GM12872 (cell line): ENCODE data around the gene ZNF223.

ENCODE experiments used
- TF ChIP-seq, protein P1 (sequence below): IDR thresholded peaks from 3 replicates; pipeline ENCODE4 v1.5.1; 2011; ENCODE audit warnings: low read depth, mild to moderate bottlenecking, low read length, moderate library complexity; ENCODE audit not compliant: insufficient read depth

ZNF223 gene

DNA sequence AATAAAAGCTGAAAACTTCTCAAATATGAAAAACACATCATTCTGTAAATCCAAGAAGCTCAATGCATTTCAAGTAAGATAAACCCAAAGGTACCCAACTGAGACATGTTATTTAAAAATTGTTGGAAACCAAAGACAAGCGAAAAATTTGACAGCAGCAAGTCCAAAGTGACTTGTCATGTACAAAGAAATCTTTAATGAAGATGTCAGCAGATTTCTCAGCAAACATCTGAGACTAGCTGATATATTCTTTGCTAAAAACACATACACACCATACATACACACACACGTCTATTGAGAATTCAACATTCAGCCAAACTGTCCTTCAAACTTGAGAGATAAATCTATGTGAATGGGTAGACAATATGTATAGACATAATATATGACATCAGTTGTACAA, 32.3 kb upstream of the ZNF223 start:
- TF ChIP-seq, protein P1, sequence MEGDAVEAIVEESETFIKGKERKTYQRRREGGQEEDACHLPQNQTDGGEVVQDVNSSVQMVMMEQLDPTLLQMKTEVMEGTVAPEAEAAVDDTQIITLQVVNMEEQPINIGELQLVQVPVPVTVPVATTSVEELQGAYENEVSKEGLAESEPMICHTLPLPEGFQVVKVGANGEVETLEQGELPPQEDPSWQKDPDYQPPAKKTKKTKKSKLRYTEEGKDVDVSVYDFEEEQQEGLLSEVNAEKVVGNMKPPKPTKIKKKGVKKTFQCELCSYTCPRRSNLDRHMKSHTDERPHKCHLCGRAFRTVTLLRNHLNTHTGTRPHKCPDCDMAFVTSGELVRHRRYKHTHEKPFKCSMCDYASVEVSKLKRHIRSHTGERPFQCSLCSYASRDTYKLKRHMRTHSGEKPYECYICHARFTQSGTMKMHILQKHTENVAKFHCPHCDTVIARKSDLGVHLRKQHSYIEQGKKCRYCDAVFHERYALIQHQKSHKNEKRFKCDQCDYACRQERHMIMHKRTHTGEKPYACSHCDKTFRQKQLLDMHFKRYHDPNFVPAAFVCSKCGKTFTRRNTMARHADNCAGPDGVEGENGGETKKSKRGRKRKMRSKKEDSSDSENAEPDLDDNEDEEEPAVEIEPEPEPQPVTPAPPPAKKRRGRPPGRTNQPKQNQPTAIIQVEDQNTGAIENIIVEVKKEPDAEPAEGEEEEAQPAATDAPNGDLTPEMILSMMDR: no peak

DNA sequence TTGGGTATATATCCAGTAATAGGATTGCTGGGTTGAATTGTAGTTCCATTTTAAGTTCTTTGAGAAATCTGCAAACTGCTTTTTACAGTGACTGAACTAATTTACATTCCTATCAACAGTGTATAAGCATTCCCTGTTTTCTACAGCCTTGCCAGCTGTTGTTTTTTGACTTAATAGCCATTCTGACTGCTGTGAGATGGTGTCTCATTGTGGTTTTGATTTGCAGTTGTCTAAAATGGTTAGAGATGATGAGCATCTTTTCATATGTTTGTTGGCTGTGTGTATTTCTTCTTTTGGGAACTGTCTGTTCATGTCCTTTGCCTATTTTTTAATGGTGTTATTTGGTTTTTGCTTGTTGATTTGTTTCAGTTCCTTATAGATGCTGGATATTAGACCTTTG, 30.6 kb upstream of the ZNF223 start:
- TF ChIP-seq, protein P1: no peak

DNA sequence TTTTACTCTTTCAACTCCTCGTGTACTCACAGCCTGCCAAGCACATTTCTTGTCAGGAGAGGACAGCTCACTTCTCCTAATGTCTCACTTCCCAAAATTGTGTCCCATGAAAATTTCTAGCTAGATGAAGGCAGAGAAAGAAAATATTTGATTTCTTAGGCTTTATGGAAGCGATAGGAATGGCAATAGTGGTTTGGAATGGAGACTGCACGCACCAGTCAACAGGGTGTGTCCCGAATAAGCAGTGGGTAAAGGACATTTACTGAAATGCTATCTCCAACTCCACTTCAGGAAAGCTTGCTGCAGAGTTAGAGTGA, 27.0 kb upstream of the ZNF223 start:
- TF ChIP-seq, protein P1: no peak

DNA sequence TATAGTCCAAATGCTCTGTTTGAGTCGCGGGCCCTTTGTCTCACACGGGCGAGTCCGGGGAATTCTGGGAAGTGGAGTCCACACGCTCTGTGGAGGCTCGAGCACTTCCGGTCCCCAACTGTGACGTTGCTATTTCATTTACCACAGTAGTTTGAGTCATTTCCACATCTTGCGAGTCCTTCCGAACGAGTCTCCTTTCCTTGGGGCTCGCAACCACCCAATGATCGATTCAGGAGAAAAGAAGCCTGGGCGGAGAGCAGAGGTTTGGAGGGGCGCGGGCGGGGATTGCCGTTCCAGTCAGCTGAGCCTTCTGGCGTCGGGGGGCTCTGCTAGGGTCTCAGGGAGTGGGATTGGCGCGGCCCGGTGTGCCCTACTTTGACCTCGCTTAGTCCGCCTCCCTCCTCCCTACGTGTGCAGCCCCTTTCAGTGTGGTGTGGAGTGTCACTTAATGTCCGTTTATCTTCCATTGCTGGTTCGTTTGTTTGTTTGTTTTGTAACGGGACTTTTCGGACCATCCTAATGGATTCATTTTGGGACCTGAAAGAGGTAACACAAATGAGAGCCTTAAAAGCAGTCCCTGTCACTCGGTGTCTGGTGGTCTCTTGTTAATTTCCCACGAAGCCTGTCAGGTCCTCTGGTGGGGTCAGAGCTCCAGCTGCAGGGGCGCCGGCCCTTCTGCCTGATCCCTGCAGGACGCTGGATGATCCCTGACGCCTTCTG, 26.5 kb upstream of the ZNF223 start, which contains the start of gene ZNF222:
Gene ZNF222 (plus strand): TSS at position 163 of the 720 bp plus-strand sequence. CDS start 58 bp downstream, at position 221.
- TF ChIP-seq, protein P1: no peak

DNA sequence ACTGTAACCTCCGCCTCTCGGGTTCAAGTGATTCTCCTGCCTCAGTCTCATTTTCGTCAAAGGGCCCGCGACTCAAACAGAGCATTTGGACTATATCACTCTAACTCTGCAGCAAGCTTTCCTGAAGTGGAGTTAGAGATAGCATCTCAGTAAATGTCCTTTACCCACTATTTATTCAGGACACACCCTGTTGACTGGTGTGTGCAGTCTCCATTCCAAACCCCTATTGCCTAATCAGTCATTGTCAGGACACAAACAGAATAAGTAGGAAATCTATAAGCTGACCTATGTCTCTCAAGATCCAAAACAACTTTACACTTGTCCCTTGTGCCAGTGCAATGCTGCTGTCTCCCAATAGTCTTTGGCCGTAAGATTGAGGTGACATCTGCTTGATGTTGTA, 25.2 kb upstream of the ZNF223 start:
- TF ChIP-seq, protein P1: no peak

DNA sequence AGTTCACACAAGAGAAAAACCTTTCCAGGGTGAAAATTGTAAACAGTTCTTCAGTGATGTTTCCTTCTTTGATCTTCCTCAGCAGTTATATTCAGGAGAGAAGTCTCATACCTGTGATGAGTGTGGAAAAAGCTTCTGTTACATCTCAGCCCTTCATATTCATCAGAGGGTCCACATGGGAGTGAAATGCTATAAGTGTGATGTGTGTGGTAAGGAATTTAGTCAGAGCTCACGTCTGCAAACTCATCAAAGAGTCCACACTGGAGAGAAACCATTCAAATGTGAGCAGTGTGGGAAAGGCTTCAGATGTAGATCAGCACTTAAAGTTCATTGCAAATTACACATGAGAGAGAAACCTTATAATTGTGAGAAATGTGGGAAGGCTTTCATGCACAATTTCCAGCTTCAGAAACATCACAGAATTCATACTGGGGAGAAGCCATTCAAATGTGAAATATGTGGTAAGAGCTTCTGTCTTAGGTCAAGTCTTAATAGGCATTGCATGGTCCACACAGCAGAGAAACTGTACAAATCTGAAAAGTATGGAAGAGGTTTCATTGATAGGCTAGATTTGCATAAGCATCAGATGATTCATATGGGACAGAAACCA, 19.7 kb upstream of the ZNF223 start:
- TF ChIP-seq, protein P1: no peak

DNA sequence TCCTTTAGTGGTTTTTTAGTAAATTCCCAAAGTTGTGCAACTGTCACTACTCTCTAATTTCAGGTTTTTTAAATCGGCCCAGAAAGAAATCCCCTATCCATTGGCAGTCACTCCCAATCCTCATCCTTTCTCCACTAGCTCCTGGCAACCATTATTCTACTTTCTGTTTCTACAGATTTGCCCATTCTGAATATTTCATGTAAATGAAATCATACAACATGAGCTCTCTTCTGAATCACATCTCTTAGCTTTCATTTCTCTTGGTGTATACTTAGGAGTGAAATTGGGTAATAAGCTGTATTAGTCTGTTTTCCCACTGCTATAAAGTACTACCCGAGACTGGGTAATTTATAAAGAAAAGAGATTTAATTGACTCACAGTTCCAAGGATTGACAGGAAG, 9.7 kb upstream of the ZNF223 start:
- TF ChIP-seq, protein P1: no peak
